ENCODE data around the gene HTRA3.

Gene HTRA3

GRCh38 chr4:8341691-8342090 is 72.1 kb downstream of the HTRA3 start:
- Histone ChIP-seq H3K36me3 (ENCODE audit: insufficient read depth, insufficient read length, low read length) (no peaks in the 10 kb centered on the region), H3K9ac (ENCODE audit: insufficient read length, low read depth) (no peak overlapping the region), H3K4me1 (ENCODE audit: insufficient read depth, insufficient read length) (peaks cover 11% of the 10 kb centered on the region), H3K4me3 (ENCODE audit: insufficient read length, low read depth) (no peak overlapping the region), H3K27me3 (ENCODE audit: insufficient read depth, insufficient read length) (no peaks in the 10 kb centered on the region), H3K9me3 (ENCODE audit: insufficient read depth, low read length) (peaks cover 6% of the 10 kb centered on the region)
- DNase-seq (ENCODE audit: low read depth, low spot score): no peak
- TF ChIP-seq ZNF274 (IDR thresholded peaks at IDR 0.05; ENCODE audit: low read depth, low read length) (no peak), YY1 (IDR thresholded peaks at IDR 0.05; ENCODE audit: insufficient read depth, insufficient read length) (no peak), SUZ12 (IDR thresholded peaks at IDR 0.05; ENCODE audit: extremely low read depth, insufficient read depth, insufficient read length) (no peak)

GRCh38 chr4:8342651-8343261 is 73.2 kb downstream of the HTRA3 start:
- Histone ChIP-seq H3K9me3 (ENCODE audit: insufficient read depth, low read length) (no peaks in the 10 kb centered on the region), H3K27me3 (ENCODE audit: insufficient read depth, insufficient read length) (no peaks in the 10 kb centered on the region), H3K36me3 (ENCODE audit: insufficient read depth, insufficient read length, low read length) (no peaks in the 10 kb centered on the region), H3K9ac (ENCODE audit: insufficient read length, low read depth) (no peak overlapping the region), H3K4me1 (ENCODE audit: insufficient read depth, insufficient read length) (peaks cover 11% of the 10 kb centered on the region), H3K4me3 (ENCODE audit: insufficient read length, low read depth) (no peak overlapping the region)
- TF ChIP-seq ZNF274 (IDR thresholded peaks at IDR 0.05; ENCODE audit: low read depth, low read length) (no peak), YY1 (IDR thresholded peaks at IDR 0.05; ENCODE audit: insufficient read depth, insufficient read length) (no peak), SUZ12 (IDR thresholded peaks at IDR 0.05; ENCODE audit: extremely low read depth, insufficient read depth, insufficient read length) (no peak)
- no peak for DNase-seq (ENCODE audit: low read depth, low spot score)

- Histone ChIP-seq H3K9me3 (ENCODE audit: insufficient read depth, low read length) (no peaks in the 10 kb centered on the region), H3K36me3 (ENCODE audit: insufficient read depth, insufficient read length, low read length) (no peaks in the 10 kb centered on the region), H3K27me3 (ENCODE audit: insufficient read depth, insufficient read length) (no peaks in the 10 kb centered on the region), H3K4me1 (ENCODE audit: insufficient read depth, insufficient read length) (peaks cover 11% of the 10 kb centered on the region), H3K4me3 (ENCODE audit: insufficient read length, low read depth) (no peak overlapping the region), H3K9ac (ENCODE audit: insufficient read length, low read depth) (no peak overlapping the region)
- DNase-seq (ENCODE audit: low read depth, low spot score): no peak
- TF ChIP-seq SUZ12 (IDR thresholded peaks at IDR 0.05; ENCODE audit: extremely low read depth, insufficient read depth, insufficient read length): no peak
- TF ChIP-seq YY1 (IDR thresholded peaks at IDR 0.05; ENCODE audit: insufficient read depth, insufficient read length): no peak
- TF ChIP-seq ZNF274 (IDR thresholded peaks at IDR 0.05; ENCODE audit: low read depth, low read length): no peak
Measured at GRCh38 chr4:8343262-8343966, 73.9 kb downstream of the HTRA3 start.

- no peaks in the 10 kb centered on the region for H3K36me3 ChIP-seq (ENCODE audit: insufficient read depth, insufficient read length, low read length)
- no peak overlapping the region for H3K9ac ChIP-seq (ENCODE audit: insufficient read length, low read depth)
- no peaks in the 10 kb centered on the region for H3K27me3 ChIP-seq (ENCODE audit: insufficient read depth, insufficient read length)
- no peak overlapping the region for H3K4me3 ChIP-seq (ENCODE audit: insufficient read length, low read depth)
- no peak for DNase-seq (ENCODE audit: low read depth, low spot score)
- TF ChIP-seq YY1 (IDR thresholded peaks at IDR 0.05; ENCODE audit: insufficient read depth, insufficient read length) (no peak), ZNF274 (IDR thresholded peaks at IDR 0.05; ENCODE audit: low read depth, low read length) (no peak), SUZ12 (IDR thresholded peaks at IDR 0.05; ENCODE audit: extremely low read depth, insufficient read depth, insufficient read length) (no peak)
- H3K9me3 ChIP-seq (ENCODE audit: insufficient read depth, low read length): no peaks in the 10 kb centered on the region
- peaks cover 11% of the 10 kb centered on the region for H3K4me1 ChIP-seq (ENCODE audit: insufficient read depth, insufficient read length)
Measured at GRCh38 chr4:8343967-8344331, 74.4 kb downstream of the HTRA3 start.

GRCh38 chr4:8344377-8344776 is 74.8 kb downstream of the HTRA3 start:
- Histone ChIP-seq H3K4me3 (ENCODE audit: insufficient read length, low read depth) (no peak overlapping the region), H3K9ac (ENCODE audit: insufficient read length, low read depth) (no peak overlapping the region), H3K9me3 (ENCODE audit: insufficient read depth, low read length) (no peaks in the 10 kb centered on the region), H3K27me3 (ENCODE audit: insufficient read depth, insufficient read length) (no peaks in the 10 kb centered on the region), H3K36me3 (ENCODE audit: insufficient read depth, insufficient read length, low read length) (no peaks in the 10 kb centered on the region), H3K4me1 (ENCODE audit: insufficient read depth, insufficient read length) (peaks cover 11% of the 10 kb centered on the region)
- TF ChIP-seq ZNF274 (IDR thresholded peaks at IDR 0.05; ENCODE audit: low read depth, low read length) (no peak), SUZ12 (IDR thresholded peaks at IDR 0.05; ENCODE audit: extremely low read depth, insufficient read depth, insufficient read length) (no peak), YY1 (IDR thresholded peaks at IDR 0.05; ENCODE audit: insufficient read depth, insufficient read length) (no peak)
- DNase-seq (ENCODE audit: low read depth, low spot score): no peak

GRCh38 chr4:8345053-8345945 is 75.7 kb downstream of the HTRA3 start:
- no peaks in the 10 kb centered on the region for H3K36me3 ChIP-seq (ENCODE audit: insufficient read depth, insufficient read length, low read length)
- no peak for DNase-seq (ENCODE audit: low read depth, low spot score)
- H3K9me3 ChIP-seq (ENCODE audit: insufficient read depth, low read length): no peaks in the 10 kb centered on the region
- H3K9ac ChIP-seq (ENCODE audit: insufficient read length, low read depth): no peak overlapping the region
- peaks cover 17% of the 10 kb centered on the region for H3K4me1 ChIP-seq (ENCODE audit: insufficient read depth, insufficient read length)
- no peak for TF ChIP-seq SUZ12 (IDR thresholded peaks at IDR 0.05; ENCODE audit: extremely low read depth, insufficient read depth, insufficient read length)
- no peak for TF ChIP-seq ZNF274 (IDR thresholded peaks at IDR 0.05; ENCODE audit: low read depth, low read length)
- H3K27me3 ChIP-seq (ENCODE audit: insufficient read depth, insufficient read length): no peaks in the 10 kb centered on the region
- no peak overlapping the region for H3K4me3 ChIP-seq (ENCODE audit: insufficient read length, low read depth)

All from NT2/D1 (cell line).